Daoy (cell line): ENCODE data around the gene KPNA6. TPM values are rescaled to one million over a fixed set of nuclear protein-coding genes. Genes with fewer than 3 reads are reported as not detected.
"Not testable (repeated sequence)": the region's sequence is repeated elsewhere in the genome, so short reads cannot be mapped to it uniquely, and the experiment has no call there.

Experiments used
- DNase-seq: peaks from one replicate; pipeline ENCODE4 v3.0.0-alpha.2; 2015; ENCODE audit warnings: low read depth
- total RNA-seq: library from RNA; depleted of rRNA; stranded (reverse); fragments of >200 nt; shearing (Covaris generic); gene quantifications from 2 replicates; pipeline ENCODE4 v1.2.3, GENCODE V29; 2014

Gene KPNA6
- total RNA-seq, 1 experiment from 2014 or later = 45.8 TPM

DNA sequence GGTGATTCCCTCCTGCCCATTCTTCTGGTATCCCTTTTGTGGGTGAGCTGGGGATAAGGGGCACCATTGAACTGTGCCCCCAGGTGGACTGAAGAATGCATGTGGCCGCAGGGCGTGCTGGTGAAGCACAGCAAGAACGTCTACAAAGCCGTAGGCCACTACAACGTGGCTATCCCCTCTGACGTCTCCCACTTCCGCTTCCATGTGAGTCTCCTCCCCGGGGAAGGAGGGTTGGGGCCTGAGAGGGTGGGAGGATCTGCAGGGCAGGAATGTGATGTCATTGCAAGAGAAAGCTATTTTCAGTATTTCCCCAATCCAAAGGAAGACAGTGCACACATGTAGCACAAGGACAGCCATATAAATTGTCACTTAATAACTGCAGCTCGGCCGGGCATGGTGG is 7.5 kb upstream of the KPNA6 start:
- no peak for DNase-seq

DNA sequence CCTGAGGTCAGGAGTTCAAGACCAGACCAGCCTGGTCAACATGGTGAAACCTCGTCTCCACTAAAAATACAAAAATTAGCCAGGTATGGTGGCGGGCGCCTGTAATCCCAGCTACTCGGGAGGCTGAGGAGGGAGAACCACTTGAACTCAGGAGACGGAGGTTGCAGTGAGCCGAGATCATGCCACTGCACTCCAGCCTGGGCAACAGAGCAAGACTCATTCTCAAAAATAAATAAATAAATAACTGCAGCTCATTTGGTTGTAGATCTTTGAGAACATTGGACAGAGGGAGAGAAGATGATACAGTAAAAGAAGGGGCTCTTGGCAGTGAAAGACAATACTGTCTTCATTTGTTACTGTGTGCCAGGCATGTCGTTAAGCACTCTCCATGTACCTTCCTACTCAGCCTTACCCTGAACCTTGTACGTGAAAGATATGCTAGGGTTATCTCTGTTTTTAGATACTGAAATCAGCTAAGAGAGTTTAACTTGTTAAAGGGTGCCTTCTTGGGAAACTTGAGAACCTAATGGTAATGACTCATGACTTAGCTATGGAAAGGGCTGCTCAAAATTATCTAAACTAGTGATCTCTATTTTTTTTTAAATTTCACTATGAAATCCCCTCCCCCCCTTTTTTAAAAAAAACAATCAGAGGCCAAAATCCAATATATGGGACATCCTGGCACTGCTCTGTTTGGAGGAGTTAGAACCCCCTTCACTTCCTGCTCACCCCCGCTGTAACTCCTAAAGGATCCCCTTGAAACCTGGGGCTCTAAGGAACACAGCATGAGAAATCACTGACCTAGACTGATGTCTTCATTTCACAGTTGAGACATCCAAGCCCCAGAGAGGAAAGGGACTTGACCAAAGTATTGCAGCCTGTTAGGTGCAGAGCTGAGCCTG is 6.8 kb upstream of the KPNA6 start:
- peak; percentile 25 for DNase-seq

DNA sequence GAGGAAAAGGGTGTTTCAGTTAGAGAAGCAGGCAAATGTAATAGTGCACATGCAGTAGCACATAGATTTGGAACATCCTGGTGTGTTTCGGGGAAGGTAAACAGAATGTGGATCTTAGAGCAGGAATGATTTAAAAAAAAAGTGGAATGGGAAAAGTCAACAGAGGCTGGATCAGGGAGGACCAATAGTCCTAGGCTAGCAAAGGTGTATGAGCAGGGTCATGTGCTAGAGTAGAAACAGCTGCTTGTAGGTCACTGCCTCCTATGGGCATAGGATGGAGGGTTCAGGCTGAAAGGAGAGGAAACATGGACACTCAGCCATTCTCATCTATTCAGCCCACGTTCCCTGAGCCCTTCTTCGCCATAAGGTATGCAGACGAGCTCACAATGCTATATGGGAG is 3.7 kb upstream of the KPNA6 start:
- DNase-seq = no peak

DNA sequence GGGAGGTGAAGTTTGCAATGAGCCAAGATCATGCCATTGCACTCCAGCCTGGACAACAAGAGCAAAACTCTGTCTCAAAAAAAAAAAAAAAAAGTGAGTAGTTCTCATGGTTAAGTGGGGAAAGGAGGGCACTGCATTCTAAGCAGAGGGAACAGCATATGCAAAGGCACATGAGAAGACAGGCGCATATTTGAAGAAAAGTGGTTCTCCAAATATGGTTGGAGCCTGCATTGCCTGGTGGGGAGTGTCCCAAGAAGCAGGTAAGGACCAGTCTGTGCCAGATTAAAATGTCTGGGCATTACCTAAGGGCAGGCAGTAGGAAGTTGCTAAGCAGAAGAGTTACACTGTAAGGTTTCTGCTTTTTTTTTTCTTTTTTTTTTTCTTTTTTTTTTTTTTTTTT is 2.5 kb upstream of the KPNA6 start:
- DNase-seq = no peak

DNA sequence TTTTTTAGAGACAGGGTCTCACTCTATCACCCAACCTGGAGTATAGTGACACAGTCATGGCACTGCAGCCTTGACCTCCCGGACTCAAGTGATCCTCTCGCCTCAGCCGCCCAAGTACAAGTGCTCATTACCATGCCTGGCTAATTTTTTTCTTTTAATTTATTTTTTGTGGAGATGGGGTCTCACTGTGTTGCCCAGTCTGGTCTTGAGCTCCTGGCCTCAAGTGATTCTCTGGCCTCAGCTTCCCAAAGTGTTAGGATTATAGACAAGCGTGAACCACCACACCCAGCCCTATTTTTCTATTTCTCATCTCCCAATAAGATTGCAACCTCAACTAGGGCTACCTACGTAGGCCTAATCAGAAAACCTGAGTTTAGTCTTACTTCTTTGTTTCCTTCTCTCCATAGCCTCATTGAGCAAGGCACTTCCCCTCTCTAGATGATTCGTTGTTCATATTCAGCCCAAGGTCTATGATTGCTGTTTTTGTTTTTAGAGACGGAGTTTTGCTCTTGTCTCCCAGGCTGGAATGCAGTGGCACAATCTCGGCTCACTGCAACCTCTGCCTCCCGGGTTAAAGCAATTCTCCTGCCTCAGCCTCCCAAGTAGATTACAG is 1.1 kb upstream of the KPNA6 start:
- no peak for DNase-seq

DNA sequence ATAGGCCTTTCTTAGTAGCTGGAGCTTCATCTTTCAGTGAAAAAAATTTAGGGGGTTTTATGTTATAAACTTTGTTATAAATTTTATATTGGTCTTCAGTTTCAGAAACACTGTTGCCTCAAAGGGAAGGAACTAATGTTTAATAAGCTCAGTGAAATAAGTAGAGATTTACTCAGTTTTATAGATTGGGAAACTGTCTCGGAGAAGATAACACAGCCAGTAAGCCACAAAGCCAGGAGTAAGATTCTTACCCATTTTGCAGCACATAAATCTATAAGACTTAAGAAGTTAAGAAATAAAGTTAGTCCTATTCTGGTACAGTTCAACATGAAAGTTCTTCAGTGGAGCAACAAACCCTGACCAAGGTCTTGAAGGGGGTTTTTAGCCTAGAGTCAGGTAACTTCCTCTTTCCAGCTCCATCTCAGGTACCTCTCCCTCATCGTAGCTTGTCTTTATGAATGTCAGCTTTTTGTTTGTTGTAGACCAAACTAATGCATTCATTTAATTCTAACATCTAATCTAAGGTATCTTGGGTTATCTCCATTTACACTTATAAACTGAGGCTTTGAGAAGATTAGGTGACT is 3.3 kb downstream of the KPNA6 start:
- DNase-seq = no peak

DNA sequence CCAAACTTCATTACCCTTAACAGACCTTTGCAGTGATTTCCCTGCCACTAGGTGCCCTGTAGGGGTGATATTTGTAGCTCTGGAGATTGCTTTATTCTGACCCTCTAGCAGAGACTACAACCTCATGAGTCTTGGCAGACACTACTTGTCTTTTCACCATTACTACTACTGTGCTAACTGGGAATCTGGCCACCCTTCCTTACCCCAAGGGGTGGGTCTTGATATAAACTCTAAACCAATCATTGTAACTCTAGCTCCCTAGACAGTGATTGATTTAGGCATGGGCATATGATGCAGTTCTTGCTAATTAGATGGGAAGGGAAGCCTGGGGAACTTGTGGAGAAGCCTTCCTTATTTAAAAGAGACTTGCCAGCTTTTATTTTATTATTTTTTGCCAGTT is 3.9 kb downstream of the KPNA6 start:
- no peak for DNase-seq

DNA sequence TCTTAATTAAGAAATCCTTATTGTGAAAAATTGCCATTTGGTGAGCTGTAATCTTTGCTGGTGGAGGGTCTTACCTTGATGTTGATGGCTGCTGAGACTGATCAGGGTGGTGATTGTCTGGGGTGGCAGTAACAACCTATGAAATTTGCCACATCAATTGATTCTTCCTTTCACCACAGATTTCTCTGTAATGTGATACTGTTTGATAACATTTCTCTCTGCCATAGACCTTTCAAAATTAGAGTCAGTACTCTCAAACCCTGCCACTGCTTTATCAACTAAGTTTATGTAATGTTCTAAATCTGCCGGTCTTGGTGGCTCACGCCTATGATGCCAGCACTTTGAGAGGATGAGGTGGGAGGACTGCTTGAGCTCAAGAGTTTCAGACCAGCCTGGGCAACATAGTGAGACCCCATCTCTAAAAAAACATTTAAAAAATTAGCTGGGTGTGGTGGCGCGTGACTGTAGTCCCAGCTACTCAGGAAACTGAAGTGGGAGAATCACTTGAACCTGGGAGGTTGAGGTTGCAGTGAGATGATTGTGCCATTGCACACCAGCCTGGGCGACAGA is 5.0 kb downstream of the KPNA6 start:
- DNase-seq = no peak

DNA sequence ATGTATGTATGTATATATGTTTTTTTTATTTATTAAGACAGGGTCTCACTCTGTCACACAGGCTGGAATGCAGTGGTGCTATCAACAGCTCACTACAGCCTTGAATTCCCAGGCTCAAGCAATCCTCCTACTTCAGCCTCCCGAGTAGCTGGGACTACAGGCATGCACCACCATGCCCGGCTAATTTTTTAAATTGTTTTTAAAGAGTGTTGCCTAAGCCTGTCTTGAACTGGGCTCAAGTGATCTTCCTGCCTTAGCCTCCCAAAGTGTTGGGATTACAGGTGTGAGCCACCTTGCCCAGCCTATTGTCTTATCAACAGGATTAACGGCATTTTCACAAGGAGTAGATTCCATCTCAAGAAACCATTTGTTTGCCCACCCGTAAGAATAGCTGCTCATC is 5.6 kb downstream of the KPNA6 start:
- DNase-seq = not testable (repeated sequence)

DNA sequence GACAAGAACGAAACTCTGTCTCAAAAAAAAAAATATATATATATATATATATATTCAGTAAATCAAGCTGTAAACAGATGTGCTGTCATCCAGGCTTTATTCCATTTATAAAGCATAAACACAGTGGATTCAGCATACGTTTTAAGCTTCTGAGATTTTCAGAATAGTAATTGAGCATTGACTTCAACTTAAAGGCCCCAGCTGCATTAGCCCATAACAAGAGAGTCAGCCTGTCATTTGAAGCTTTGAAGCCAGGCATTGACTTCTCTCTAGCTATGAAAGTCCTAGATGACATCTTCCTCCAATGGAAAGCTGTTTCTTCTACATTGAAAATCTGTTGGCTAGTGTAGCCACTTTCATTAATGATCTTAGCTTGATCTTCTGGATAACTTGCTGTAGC is 6.6 kb downstream of the KPNA6 start:
- DNase-seq = no peak

DNA sequence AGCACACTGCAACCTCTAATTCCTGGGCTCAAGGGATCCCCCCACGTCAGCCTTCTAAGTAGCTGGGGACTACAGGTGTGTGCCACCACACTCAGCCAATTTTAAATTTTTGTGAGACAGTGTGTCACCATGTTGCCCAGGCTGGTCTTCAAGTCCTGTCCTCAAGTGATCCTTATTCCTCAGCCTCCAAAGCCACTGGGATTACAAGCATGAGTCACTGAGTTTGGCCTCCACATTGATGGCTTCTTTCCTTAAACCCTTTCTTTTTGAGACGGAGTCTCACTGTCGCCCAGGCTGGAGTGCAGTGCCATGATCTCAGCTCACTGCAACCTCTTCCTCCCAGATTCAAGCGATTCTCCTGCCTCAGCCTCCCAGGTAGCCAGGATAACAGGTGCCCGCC is 7.6 kb downstream of the KPNA6 start:
- no peak for DNase-seq

DNA sequence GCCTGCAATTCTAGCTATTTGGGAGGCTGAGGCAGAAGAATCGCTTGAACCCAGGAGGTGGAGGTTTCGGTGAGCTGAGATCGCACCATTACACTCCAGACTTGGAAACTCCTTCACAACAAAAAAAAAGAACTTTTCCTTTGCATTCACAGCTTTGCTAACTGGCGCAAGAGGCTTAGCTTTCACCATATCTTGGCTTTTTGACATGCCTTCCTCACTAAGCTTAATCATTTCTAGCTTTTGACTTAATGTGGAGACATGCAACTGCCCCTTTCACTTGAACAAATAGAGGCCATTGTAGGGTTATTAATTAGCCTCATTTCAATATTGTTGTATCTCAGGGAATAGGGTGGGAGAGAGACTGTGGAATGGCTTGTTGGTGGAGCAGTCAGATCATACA is 8.7 kb downstream of the KPNA6 start:
- DNase-seq = no peak

DNA sequence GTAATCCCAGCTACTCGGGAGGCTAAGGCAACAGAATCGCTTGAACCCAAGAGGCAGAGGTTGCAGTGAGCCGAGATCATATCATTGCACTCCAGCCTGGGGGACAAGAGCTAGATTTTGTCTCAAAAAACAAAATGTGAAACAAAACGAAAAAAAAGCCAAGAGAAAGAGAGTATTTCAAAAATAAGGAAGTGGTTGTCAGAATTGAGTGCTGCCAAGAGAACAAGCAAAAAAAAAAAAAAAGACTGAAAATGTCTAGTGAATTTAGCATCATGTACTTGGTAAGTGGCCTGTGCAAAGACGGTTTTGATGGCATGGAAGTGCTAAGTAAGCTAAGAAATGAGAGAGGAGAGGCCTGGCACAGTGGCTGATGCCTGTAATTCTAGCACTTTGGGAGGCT is 14.3 kb downstream of the KPNA6 start:
- no peak for DNase-seq

DNA sequence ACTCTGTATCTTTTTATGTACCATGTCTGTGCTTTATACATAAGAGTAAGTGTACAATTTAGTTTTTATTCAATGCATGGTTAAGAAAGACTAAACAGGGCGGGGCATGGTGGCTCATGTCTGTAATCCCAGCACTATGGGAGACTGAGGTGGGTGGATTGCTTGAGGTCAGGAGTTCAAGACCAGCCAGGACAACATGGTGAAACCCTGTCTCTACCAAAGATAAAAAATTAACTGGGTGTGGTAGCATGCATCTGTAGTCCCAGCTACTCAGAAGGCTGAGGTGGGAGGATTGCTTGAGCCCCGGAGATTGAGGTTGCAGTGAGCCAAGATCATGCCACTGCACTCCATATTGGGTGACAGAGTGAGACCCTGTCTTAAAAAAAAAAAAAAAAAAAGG is 15.5 kb downstream of the KPNA6 start:
- not testable (repeated sequence) for DNase-seq

DNA sequence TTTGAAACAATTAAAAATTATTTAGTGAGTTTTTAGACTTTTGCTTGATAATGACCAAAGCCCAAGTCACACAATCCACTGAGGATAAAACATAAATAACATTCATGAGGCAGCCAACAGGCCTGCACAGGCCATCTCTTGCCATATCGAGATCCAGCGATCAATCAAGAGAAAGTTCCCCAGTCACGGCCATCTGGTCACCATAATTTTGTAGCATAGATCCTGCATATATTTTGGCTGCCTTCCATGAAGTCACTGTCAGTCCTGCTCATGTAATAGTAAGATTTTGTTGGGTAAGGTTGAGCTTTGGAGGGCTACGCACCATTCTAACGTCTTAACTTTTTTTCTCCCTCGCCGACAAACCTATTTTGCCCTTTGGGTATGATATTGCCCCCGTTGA is 17.5 kb downstream of the KPNA6 start:
- DNase-seq = no peak

DNA sequence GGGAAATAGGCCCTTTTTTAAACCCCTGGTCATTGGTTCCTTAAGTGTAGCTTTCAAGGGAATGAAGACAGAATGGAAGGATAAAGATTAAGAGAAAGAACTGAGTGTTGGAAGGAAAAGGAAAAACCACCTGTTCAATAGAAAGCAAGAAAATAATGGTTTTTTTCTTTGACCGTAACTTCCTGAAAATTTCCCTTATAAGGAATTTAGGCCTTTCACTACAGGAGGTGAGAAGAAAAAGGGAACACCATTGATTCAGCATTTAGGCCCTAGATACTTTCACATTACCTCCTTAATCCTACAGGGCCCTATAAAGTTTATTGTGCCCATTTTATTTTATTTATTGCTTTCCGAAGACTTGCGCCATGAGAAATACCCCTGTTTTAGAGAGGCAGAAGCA is 18.9 kb downstream of the KPNA6 start:
- no peak for DNase-seq

DNA sequence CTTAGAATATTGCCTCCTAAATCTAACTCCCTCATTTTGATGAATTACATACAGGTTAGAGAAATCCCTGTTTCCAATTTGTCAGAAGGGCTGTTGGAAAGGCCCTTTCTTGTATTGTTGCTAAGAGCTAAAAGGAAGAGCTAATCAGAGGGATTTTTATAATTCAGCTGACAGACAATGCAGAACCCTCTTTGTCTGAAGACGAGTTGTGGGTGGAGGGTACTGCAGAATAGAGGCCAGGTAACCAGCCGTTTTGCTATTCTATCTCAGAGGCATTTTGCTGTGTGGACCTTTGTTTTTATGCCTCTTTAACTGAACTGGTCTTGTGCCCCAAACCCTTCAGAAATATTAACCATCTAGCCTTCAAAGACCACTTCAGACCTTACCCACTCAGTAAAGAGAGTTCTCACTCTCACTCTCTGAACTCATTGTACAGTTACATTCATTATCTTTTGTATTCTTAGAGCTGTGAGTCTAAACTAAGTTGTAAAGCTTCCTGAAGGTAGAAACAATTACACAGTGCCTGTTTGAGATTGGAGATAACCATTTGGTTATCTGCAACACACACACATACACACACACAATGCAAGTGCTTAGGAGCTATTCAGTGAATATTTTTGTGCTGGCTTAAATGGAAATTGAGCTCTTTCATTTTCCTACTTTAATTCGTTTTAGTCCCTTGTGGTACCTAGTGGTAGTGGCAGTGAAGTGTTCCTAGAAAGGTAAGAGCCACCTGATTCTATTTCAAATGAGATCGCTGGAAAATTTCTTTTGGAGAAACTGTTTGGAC is 19.7 kb downstream of the KPNA6 start:
- DNase-seq = no peak

DNA sequence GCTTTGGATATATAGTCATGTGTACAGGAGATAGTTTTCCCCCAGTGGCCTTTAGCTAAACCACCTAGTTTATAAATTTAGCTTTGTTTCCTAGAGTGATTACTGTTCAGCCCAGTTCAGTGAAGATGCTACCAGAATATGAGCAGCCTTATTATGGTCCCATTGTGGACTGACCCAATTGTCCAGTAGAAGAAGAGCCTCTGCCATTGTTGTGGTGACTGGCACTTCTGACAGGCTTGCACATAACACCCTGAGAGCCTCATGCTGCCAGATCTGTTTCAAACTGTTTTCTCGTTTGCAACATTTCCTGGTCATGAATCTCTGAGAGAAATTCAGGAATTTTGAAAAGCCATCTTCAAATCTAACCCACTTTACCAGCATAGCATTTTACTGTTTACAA is 20.6 kb downstream of the KPNA6 start:
- DNase-seq = no peak

DNA sequence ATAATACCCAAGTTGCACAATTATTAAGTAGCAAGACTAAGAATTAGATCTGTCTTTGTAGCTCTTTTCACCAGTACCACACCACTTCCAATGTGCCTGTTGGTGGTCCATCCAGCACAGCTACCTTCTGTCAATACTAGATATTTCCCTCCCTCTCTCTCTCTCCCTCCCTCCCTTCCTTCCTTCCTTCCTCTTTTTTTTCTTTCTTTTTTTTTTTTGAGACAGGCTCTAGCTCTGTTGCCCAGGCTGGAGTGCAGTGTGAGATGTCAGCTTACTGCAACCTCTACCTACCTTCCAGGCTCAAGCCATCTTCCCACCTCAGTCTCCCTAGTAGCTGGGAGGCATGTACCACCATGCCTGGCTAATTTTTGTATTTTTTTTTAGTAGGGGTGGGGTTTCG is 21.1 kb downstream of the KPNA6 start:
- no peak for DNase-seq

DNA sequence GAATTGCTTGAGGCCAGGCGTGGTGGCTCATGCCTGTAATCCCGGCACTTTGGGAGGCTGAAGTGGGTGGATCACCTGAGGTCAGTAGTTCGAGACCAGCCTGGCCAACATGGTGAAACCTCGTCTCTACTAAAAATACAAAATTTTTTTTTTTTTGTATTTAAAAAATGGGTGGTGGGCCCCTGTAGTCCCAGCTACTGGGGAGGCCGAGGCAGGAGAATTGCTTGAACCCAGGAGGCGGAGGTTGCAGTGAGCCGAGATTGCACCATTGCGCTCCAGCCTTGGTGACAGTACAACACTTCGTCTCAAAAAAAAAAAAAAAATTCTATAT is 26.1 kb downstream of the KPNA6 start:
- DNase-seq = not testable (repeated sequence)

DNA sequence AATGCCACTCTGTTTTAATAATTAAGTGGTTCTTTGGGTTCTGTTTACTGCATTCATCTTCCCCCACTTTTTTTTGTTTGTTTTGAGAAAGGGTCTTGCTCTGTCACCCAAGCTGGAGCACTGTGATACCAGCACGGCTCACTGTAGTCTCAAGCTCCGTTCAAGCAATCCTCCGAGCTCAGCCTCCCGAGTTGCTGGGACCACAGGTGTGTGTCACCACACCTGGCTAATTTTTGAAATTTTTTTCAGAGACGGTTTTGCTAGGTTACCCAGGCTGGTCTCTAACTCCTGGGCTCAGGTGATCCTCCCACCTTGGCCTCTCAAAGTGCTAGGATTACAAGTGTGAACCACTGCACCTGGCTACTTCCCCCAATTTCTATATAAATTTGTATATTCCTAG is 29.3 kb downstream of the KPNA6 start:
- DNase-seq = no peak

DNA sequence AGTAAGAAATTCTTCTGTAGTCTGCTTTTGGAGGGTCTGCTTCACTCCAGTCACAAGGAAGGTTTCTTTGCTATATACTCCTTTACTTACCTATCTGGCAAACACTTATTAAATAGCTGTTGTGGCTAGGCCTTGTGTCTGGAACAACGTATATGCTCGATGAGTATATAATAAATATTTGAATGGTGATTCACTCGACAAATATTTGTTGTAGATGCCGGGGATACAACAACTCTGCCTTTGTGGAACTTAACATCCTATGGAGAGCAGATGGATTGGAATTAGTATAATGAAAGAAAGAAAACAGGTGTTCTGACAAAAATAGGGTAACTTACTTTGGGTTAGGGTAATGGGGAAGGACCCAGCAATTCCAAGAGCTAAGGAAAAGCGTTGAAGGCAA is 31.1 kb downstream of the KPNA6 start:
- DNase-seq = no peak
